ENCODE measurements around the gene VPS35L.
"Not testable (repeated sequence)": the region's sequence is repeated elsewhere in the genome, so short reads cannot be mapped to it uniquely, and the experiment has no call there.

Gene VPS35L

DNA sequence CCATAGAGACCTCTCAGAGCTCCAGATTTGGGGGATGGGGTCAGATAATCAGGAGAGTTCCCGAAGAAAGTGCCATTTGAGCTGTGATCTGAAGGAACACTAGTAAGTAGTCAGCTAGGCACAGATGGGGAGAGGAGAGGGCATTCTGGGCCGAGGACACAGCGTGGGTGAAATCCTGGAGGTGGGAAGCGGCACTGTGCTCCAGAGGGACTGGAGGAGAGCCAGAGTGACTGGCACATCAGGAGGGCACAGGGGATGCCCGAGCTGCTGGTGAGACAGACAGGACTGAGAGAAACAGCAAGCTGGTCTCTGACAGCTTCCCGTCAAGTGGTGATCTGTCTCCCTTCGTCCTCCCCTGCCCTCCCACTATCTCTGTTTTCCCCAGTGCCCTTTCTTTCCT is 121.9 kb downstream of the VPS35L start:
- TF ChIP-seq, protein P1, sequence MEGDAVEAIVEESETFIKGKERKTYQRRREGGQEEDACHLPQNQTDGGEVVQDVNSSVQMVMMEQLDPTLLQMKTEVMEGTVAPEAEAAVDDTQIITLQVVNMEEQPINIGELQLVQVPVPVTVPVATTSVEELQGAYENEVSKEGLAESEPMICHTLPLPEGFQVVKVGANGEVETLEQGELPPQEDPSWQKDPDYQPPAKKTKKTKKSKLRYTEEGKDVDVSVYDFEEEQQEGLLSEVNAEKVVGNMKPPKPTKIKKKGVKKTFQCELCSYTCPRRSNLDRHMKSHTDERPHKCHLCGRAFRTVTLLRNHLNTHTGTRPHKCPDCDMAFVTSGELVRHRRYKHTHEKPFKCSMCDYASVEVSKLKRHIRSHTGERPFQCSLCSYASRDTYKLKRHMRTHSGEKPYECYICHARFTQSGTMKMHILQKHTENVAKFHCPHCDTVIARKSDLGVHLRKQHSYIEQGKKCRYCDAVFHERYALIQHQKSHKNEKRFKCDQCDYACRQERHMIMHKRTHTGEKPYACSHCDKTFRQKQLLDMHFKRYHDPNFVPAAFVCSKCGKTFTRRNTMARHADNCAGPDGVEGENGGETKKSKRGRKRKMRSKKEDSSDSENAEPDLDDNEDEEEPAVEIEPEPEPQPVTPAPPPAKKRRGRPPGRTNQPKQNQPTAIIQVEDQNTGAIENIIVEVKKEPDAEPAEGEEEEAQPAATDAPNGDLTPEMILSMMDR (IDR thresholded peaks at IDR 0.05; ENCODE audit: low read depth, low read length) = no peak
- H3K4me3 ChIP-seq (replicated peaks in 1 of 2; ENCODE audit: low read depth in 2 of 2, low read length in 2 of 2) = no peak overlapping the region
- no peak for DNase-seq (ENCODE audit: low read depth in 2 of 2)

GRCh38 chr16:19678804-19679203 is 123.3 kb downstream of the VPS35L start:
- TF ChIP-seq, protein P1 (IDR thresholded peaks at IDR 0.05; ENCODE audit: low read depth, low read length) = no peak
- no peak for DNase-seq (ENCODE audit: low read depth in 2 of 2)
- no peak overlapping the region for H3K4me3 ChIP-seq (replicated peaks in 1 of 2; ENCODE audit: low read depth in 2 of 2, low read length in 2 of 2)

GRCh38 chr16:19679281-19679680 is 123.8 kb downstream of the VPS35L start:
- DNase-seq (ENCODE audit: low read depth in 2 of 2); H3K4me3 ChIP-seq (replicated peaks in 1 of 2; ENCODE audit: low read depth in 2 of 2, low read length in 2 of 2): not testable (repeated sequence)

DNA sequence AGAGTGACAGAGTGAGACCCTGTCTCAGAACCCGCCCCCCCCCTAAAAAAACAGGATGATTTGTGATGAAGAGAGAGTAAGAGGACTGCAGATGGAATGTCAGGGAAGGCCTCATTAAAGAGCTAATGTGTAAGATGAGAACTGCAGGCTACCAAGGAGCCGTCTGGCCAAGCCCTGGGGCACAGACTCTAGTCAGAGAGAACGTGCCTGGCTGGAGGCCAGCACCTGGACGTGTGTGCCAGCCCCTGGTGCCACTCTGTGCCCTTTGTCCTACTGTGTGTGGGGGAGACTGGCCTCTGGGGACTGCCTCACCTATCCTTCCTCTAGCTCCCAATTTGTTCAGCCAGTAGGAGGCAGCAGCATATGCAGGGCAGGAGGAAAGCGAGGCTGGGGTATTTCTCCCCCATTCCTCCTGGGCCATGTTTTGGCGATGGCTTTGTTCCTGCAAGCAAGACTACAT is 125.4 kb downstream of the VPS35L start:
- H3K4me3 ChIP-seq (replicated peaks in 1 of 2; ENCODE audit: low read depth in 2 of 2, low read length in 2 of 2) = no peak overlapping the region
- TF ChIP-seq, protein P1 (IDR thresholded peaks at IDR 0.05; ENCODE audit: low read depth, low read length) = peak; percentile 26
- no peak for DNase-seq (ENCODE audit: low read depth in 2 of 2)

DNA sequence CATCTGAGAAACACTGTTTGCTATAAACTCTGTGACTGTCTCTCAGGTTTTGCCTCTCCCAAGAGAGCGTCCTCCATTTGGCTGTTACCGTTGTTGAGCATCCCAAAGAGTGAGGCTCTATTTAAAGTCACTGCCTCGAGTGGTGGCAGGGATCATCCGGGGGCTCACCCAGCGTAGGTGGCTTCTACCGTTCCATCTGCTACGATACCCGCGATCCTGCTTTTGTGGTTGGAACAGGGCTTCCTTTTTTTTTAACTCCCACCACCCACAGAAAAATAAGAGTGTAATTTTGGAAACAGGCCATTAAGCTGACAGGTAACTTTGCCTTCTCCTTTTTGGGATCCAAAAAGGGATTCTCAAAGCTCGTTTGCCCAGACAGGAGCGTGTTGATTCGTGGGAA is 126.1 kb downstream of the VPS35L start:
- no peak overlapping the region for H3K4me3 ChIP-seq (replicated peaks in 1 of 2; ENCODE audit: low read depth in 2 of 2, low read length in 2 of 2)
- TF ChIP-seq, protein P1 (IDR thresholded peaks at IDR 0.05; ENCODE audit: low read depth, low read length) = no peak
- DNase-seq (ENCODE audit: low read depth in 2 of 2) = no peak

DNA sequence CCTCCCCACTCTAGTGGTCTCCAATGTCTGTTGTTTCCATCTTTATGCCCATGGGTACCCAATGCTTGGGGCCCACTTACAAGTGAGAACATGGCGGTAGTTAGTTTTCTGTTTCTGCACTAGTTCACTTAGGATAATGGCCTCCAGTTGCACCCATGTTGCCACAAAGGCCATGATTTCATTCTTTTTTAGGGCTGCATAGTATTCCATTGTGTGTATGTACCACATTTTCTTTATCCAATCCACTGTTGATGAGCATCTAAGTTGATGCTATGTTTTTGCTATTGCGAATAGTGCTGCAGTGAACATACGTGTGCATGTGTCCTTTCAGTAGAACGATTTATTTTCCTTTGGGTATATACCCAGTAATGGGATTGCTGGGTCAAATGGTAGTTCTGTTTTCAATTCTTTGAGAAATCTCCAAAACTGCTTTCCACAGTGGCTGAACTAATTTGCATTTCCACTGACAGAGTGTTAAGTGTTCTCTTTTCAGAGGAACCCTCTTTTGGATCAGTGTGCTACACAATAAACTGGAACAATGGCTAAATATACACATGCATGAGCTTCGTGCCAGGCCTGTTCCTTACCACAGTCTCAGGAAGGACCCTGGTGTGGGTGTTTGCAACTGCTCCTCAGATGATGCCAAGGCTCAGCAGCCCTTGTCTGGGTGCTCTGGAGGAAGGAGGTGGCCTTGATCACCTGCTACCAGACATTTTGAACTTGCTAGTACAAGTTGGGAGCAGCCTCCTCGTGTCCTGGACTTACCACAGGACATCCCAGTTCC is 128.1 kb downstream of the VPS35L start:
- no peak for DNase-seq (ENCODE audit: low read depth in 2 of 2)
- H3K4me3 ChIP-seq (replicated peaks in 1 of 2; ENCODE audit: low read depth in 2 of 2, low read length in 2 of 2) = no peak overlapping the region
- TF ChIP-seq, protein P1 (IDR thresholded peaks at IDR 0.05; ENCODE audit: low read depth, low read length) = no peak

DNA sequence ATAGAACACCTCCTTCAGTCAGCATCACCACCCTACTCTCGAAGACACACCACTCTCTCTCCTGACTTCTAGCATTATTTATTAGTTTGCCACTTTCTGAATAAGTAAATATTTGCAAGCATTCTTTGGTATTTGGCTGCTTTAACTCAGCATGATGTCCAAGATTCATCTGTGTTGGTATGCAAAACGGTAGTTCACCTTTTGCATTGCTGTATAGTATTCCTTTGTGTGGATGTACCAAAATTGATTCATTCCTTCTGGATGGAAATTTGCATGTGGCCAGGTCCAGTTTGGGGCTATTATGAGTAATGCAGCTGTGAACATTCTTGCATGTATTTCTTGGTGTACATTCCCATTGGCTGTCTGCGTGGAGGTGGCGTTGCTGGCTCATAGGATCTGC is 129.7 kb downstream of the VPS35L start:
- TF ChIP-seq, protein P1 (IDR thresholded peaks at IDR 0.05; ENCODE audit: low read depth, low read length) = no peak
- no peak overlapping the region for H3K4me3 ChIP-seq (replicated peaks in 1 of 2; ENCODE audit: low read depth in 2 of 2, low read length in 2 of 2)
- no peak for DNase-seq (ENCODE audit: low read depth in 2 of 2)
